ENCODE measurements around the gene MYL10. TPM values are rescaled to one million over a fixed set of nuclear protein-coding genes. Genes with fewer than 3 reads are reported as not detected.

The MYL10 gene
- total RNA-seq, 2 donors from 2014 or later, result not detected

- no peak overlapping the region for H3K27ac ChIP-seq
- intact Hi-C loops (cut with DNase I), result no loop called here
- peaks cover 2% of the 10 kb centered on the region for H3K4me1 ChIP-seq
- H3K9me3 ChIP-seq, result no peaks in the 10 kb centered on the region
- H3K9ac ChIP-seq (ENCODE audit: low read depth in 2 of 2, low read length in 2 of 2), result no peak overlapping the region
- TF ChIP-seq, protein P1, sequence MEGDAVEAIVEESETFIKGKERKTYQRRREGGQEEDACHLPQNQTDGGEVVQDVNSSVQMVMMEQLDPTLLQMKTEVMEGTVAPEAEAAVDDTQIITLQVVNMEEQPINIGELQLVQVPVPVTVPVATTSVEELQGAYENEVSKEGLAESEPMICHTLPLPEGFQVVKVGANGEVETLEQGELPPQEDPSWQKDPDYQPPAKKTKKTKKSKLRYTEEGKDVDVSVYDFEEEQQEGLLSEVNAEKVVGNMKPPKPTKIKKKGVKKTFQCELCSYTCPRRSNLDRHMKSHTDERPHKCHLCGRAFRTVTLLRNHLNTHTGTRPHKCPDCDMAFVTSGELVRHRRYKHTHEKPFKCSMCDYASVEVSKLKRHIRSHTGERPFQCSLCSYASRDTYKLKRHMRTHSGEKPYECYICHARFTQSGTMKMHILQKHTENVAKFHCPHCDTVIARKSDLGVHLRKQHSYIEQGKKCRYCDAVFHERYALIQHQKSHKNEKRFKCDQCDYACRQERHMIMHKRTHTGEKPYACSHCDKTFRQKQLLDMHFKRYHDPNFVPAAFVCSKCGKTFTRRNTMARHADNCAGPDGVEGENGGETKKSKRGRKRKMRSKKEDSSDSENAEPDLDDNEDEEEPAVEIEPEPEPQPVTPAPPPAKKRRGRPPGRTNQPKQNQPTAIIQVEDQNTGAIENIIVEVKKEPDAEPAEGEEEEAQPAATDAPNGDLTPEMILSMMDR (IDR thresholded peaks at IDR 0.05), result no peak
- no peaks in the 10 kb centered on the region for H3K27me3 ChIP-seq
- H3K4me3 ChIP-seq, result no peak overlapping the region
- peak; percentile 11 for DNase-seq
- no peaks in the 10 kb centered on the region for H3K36me3 ChIP-seq
These were observed 38.2 kb downstream of the MYL10 start for GRCh38 chr7:101590663-101591435.

- Histone ChIP-seq H3K9me3 (no peaks in the 10 kb centered on the region), H3K27ac (no peak overlapping the region), H3K4me1 (peaks cover 9% of the 10 kb centered on the region), H3K9ac (ENCODE audit: low read depth in 2 of 2, low read length in 2 of 2) (no peak overlapping the region), H3K36me3 (no peaks in the 10 kb centered on the region), H3K27me3 (no peaks in the 10 kb centered on the region), H3K4me3 (no peak overlapping the region)
- intact Hi-C loops (cut with DNase I), result no loop called here
- peak; percentile 12 for DNase-seq
- TF ChIP-seq, protein P1 (IDR thresholded peaks at IDR 0.05), result no peak
These were observed 39.0 kb downstream of the MYL10 start for GRCh38 chr7:101589976-101590662.

- no peak overlapping the region for H3K27ac ChIP-seq
- no peaks in the 10 kb centered on the region for H3K9me3 ChIP-seq
- H3K36me3 ChIP-seq, result no peaks in the 10 kb centered on the region
- peaks cover 9% of the 10 kb centered on the region for H3K4me1 ChIP-seq
- H3K27me3 ChIP-seq, result no peaks in the 10 kb centered on the region
- TF ChIP-seq, protein P1 (IDR thresholded peaks at IDR 0.05), result no peak
- H3K9ac ChIP-seq (ENCODE audit: low read depth in 2 of 2, low read length in 2 of 2), result no peak overlapping the region
- intact Hi-C loops (cut with DNase I), result no loop called here
- H3K4me3 ChIP-seq, result no peak overlapping the region
- DNase-seq, result peak; percentile 12
These were observed 40.0 kb downstream of the MYL10 start for GRCh38 chr7:101589052-101589451.

- H3K9ac ChIP-seq (ENCODE audit: low read depth in 2 of 2, low read length in 2 of 2), result no peak overlapping the region
- no peak overlapping the region for H3K4me3 ChIP-seq
- intact Hi-C loops (cut with DNase I), result no loop called here
- TF ChIP-seq, protein P1 (IDR thresholded peaks at IDR 0.05), result no peak
- H3K9me3 ChIP-seq, result no peaks in the 10 kb centered on the region
- no peaks in the 10 kb centered on the region for H3K36me3 ChIP-seq
- no peaks in the 10 kb centered on the region for H3K27me3 ChIP-seq
- peaks cover 9% of the 10 kb centered on the region for H3K4me1 ChIP-seq
- H3K27ac ChIP-seq, result no peak overlapping the region
- peak; percentile 15 for DNase-seq
These were observed 40.8 kb downstream of the MYL10 start for GRCh38 chr7:101588131-101588935.

GRCh38 chr7:101586906-101587677, 42.0 kb downstream of the MYL10 start:
- peak overlapping the region in 1 of 2 donors; percentile 12 for H3K9ac ChIP-seq (ENCODE audit: low read depth in 2 of 2, low read length in 2 of 2)
- H3K27me3 ChIP-seq, result no peaks in the 10 kb centered on the region
- H3K36me3 ChIP-seq, result no peaks in the 10 kb centered on the region
- H3K4me3 ChIP-seq, result no peak overlapping the region
- peaks cover 9% of the 10 kb centered on the region for H3K4me1 ChIP-seq
- intact Hi-C loops (cut with DNase I), result no loop called here
- TF ChIP-seq, protein P1 (IDR thresholded peaks at IDR 0.05), result no peak
- peak; percentile 17 for DNase-seq
- no peak overlapping the region for H3K27ac ChIP-seq
- H3K9me3 ChIP-seq, result no peaks in the 10 kb centered on the region
